GM20431 (cell line): ENCODE measurements around the gene LIF.
"Not testable (repeated sequence)": the region's sequence is repeated elsewhere in the genome, so short reads cannot be mapped to it uniquely, and the experiment has no call there.

Experiments
- in situ Hi-C: fragments of 300-500 bp; cut with MseI, MboI; formaldehyde crosslinking; loops from one replicate; pipeline ENCODE4 v1.15.0; 2020; ENCODE audit warnings: low sequenced_read_pairs; ENCODE audit not compliant: unreplicated experiment

LIF gene

GRCh38 chr22:30216272-30216671, 30.3 kb downstream of the LIF start:
- in situ Hi-C loops = not testable (repeated sequence)

- in situ Hi-C loops = no loop called here
Measured at GRCh38 chr22:30214703-30215407, 31.7 kb downstream of the LIF start.

DNA sequence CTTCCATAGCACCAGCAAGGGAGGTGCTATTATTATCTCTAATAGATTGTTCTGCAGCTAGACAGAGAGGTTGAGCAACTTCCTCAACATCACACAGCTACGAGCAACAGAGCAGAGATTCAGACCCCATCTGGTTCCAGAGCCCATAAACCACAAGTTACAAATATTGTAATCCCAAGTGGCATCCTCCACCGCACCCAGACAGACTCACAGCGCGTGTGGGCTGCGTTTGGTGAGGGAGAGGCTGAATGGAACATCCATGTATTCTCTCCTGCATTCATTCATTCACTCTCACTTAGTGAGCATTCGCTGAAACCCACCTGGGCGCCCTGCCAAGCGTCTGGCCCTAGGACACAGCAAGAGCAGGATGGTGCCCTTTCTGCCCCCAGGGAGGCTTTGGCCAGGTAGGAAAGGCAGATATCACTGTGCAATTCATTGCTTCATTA, 33.5 kb downstream of the LIF start:
- in situ Hi-C loops = no loop called here

- in situ Hi-C loops = no loop called here
Measured at GRCh38 chr22:30212363-30212995, 34.1 kb downstream of the LIF start.

- in situ Hi-C loops = no loop called here
Measured at GRCh38 chr22:30211124-30211820, 35.3 kb downstream of the LIF start.

DNA sequence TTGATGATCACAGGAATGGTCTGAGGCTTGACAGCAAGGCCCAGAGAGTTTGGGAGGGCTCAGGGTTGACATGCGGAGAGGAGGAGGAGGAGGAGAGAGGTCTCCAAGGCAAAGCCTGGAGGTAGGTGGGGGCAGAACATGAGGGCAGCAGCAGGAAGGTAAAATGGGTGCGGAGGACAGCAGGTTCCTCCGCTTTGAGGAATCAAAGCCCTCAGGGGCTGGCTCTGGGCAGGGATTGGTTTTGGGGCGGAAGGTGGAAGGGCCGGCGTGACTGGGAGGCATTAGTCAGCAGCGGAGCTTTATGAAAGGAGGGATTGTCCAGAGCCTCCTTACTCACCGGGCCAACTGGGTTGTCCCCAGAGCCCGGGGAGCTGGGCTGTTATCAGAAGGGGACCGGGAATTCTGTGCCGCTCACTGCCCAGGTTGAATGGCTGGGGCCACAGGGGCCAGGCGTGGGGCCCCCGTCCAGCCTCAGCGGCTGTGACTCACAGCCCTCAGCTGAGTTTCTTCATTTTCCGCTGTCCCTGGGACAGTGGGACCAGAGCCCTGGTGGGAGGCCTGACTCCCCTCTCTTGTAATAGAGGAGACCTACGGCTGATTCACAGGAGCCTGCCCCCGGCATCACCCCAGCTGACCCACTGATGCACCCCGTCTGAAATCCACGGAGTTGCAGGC, 36.2 kb downstream of the LIF start:
- in situ Hi-C loops = no loop called here

DNA sequence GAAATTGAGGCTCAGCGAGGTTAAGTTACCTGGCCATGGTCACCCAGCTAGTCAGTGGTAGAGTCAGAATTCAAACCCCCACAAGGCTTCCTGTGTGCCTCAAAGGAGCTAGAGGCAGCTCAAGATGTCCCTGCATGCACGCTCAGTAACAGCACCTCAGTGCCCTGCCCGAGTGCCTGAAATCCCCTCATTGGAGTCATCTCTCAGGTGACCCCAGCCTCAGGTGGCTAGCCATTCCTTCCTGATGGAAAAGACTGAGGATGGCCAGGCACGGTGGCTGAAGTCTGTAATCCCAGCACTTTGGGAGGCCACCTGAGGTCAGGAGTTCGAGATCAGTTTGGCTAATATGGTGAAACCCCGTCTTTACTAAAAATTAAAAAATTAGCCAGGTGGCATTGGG, 36.9 kb downstream of the LIF start:
- in situ Hi-C loops = no loop called here

- in situ Hi-C loops = no loop called here
Measured at GRCh38 chr22:30208631-30209603, 37.6 kb downstream of the LIF start.

- in situ Hi-C loops = no loop called here
Measured at GRCh38 chr22:30206944-30207343, 39.6 kb downstream of the LIF start.

GRCh38 chr22:30205281-30206115, 41.1 kb downstream of the LIF start:
- in situ Hi-C loops = no loop called here

DNA sequence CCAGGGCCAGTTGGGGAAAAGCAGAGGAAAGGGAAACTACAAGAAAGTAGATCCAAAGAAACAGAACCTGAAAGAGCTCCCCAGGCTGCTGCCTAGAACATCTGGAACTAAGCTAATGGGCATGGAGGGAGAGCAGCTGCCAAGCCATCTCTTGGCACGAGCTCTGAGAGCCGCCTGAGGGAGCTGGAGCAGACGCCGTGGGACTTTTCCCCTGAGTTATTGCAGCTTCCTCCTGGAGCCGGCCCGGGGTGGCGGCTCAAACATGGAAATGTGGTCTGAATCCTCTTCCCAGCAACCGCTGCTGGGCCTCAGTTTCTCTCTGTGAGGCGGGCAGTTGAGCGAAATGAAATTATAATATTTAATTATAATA, 41.8 kb downstream of the LIF start:
- in situ Hi-C loops = no loop called here

DNA sequence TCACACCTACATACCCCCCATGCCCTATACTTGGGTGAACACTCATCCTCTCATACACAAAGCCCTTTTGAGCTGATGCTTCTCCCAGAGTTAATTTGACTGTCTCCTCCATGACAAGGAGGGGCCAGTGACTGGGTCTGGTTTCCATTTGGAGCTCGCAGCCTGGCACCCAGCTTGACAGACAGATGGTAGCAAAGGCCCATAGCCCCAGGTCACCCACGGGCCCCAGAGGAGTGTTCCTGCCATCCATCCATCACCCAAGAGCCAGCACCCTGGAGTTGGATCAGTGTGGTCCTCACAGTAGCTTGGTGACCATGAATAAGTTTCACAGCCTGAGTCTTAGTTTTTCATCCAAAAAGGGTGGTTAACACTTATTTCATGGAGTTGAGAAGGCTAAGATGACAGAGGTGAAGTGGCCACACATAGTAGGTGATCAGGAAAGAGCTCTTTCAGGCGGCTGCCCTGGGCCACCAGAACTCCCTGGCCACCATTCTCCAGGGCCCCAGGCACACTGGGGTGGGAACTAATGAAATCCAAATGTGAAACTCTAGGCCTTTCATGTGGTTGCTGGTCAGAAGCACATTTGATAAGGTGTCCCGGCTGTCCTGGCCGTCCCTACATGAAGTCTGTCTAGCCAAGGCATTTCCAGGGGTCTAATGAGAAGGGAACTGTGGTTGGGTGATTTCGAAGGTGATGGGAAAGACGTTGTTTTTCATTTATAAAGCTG, 42.4 kb downstream of the LIF start:
- in situ Hi-C loops = no loop called here

DNA sequence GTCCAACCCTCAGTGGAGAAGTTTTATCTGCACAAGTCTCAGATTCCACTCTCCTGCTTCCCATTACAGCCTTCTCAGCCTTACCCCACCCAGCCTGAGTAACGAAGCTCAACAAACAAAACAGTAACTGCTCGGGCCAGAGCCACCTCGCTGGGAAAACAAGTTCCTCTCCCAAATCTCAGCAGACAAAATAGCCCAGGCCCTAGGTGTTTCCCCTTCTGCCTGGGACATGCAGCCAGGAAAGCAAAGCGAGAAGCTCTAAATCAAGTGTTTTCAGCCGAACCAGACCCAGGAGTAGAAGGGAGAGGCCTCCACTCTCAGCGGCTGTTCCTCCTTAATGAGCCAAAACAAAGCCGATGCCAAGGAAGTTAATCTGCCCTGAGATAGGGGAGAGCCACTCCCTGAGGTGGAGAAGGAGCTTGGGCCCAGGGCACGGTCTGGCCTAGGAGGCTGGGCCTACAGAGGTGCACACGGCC, 44.0 kb downstream of the LIF start:
- in situ Hi-C loops = no loop called here

DNA sequence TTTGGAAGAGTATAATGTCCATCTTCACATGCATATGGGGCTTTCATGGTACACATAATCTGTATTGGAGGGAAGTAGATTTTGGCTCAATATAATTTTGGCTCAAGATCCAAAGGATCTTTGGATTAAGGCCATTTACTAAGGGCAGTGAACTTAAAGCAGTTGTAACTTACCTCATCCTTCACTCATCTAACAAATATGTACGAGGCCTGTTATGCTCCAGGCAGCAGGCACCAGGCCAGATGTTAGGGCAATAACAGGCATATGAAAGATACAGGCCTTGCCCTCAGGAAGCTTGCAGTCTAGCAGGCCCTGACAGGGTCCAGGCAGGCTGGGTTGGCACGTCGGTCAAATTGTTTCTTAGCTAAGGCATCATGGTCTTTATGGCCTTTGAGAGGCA, 44.6 kb downstream of the LIF start:
- in situ Hi-C loops = no loop called here

DNA sequence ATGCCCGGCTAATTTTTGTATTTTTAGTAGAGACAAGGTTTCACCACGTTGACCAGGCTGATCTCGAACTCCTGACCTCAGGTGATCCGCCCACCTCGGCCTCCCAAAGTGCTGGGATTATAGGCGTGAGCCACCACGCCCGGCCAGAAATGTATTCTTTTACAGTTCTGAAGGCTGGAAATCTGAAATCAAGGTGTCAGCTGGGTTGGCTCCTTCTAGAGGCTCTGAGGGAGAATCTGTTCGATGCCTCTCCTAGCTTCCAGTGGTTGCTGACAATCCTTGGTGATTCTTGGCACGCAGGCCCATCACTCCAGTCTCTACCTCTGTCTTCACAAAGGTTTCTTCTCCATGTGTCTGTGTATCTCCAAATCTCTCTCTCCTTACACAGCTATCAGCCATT, 45.7 kb downstream of the LIF start:
- in situ Hi-C loops = not testable (repeated sequence)

GRCh38 chr22:30198921-30199320, 47.6 kb downstream of the LIF start:
- in situ Hi-C loops = no loop called here

DNA sequence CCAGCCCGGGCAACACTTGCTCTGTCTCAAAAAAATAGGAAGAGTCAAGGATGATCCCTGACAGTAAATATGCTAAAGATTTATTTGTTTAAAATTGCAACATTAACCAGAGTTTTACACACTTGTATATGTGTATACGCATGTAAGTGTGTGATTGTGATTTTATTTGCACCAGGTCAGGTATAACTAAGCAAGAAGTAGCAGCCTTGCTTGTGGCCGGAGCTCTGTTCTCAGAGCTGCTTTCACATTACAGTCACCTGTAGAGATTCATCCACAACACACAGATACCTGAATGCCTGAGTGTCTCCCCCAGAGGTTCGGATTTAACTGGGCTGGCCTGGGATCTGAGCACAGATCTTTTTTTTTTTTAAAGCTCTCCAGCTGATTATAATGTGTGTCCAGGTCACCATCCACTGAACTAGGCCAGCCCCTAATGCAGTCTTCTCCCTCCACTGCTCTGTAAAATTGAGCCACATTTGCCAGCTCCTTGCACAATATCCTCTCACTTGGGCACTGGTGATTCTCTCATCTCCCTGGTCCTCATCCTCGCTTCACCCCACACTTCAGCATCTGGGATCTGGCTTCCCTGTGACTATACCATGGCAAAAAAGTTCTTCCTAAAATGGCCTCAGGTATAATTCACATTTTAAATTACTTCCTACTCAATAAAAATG, 48.3 kb downstream of the LIF start:
- in situ Hi-C loops = no loop called here

GRCh38 chr22:30197389-30197788, 49.2 kb downstream of the LIF start:
- in situ Hi-C loops = no loop called here
